Large intestine (tissue), 3 donors: ENCODE results near the gene SPATA18. TPM values are rescaled to one million over a fixed set of nuclear protein-coding genes. Genes with fewer than 3 reads are reported as not detected.

Source experiments
- DNase-seq, 2 donors: peaks; one replicate each; pipeline versions ENCODE4 v3.0.0 to v3.0.0-alpha.2; 2013
- H3K27ac ChIP-seq: one replicate; pipeline ENCODE4 v1.5.1; 2013; ENCODE audit warnings: low read length
- H3K27me3 ChIP-seq: 2 replicates; pipeline ENCODE4 v1.6.1; 2013; ENCODE audit warnings: low read length; ENCODE audit not compliant: control insufficient read depth, insufficient read depth
- H3K36me3 ChIP-seq: 2 replicates; pipeline ENCODE4 v1.6.1; 2013; ENCODE audit warnings: low read length; ENCODE audit not compliant: control insufficient read depth, insufficient read depth
- H3K4me1 ChIP-seq: one replicate; pipeline ENCODE4 v1.6.1; 2013; ENCODE audit warnings: low read length; ENCODE audit not compliant: control insufficient read depth, insufficient read depth
- H3K4me3 ChIP-seq: one replicate; pipeline ENCODE4 v1.5.1; 2013; ENCODE audit warnings: low read length
- H3K9me3 ChIP-seq: one replicate; pipeline ENCODE4 v1.6.1; 2013; ENCODE audit warnings: mild to moderate bottlenecking, low read depth, low read length, moderate library complexity; ENCODE audit not compliant: control insufficient read depth
- WGBS: methylation state at CpG from one replicate; pipeline ENCODE4 v1.1.5; 2013; ENCODE audit warnings: low lambda C conversion rate; ENCODE audit not compliant: insufficient coverage; 5-methylcytosine and 5-hydroxymethylcytosine counted together
- polyA plus RNA-seq: library from polyadenylated mRNA; unstranded; fragments of 120-200 nt; gene quantifications from one replicate; pipeline ENCODE4 v1.2.1, GENCODE V29; 2013

The SPATA18 gene
- polyA plus RNA-seq, 1 donor, result 0.78 TPM

GRCh38 chr4:52105276-52105675, 54.2 kb downstream of the SPATA18 start:
- Histone ChIP-seq H3K4me1 (no peaks in the 10 kb centered on the region), H3K9me3 (no peaks in the 10 kb centered on the region), H3K27ac (no peak overlapping the region), H3K4me3 (no peak overlapping the region), H3K36me3 (no peaks in the 10 kb centered on the region), H3K27me3 (no peaks in the 10 kb centered on the region)
- DNase-seq, result no peak
- 100% methylated on average over 1 of the region's 5 CpGs for WGBS

GRCh38 chr4:52106191-52106590, 55.1 kb downstream of the SPATA18 start:
- Histone ChIP-seq H3K4me3 (no peak overlapping the region), H3K27me3 (no peaks in the 10 kb centered on the region), H3K36me3 (no peaks in the 10 kb centered on the region), H3K9me3 (no peaks in the 10 kb centered on the region), H3K4me1 (no peaks in the 10 kb centered on the region), H3K27ac (no peak overlapping the region)
- WGBS, result no CpG with 5 or more reads among the region's 1 CpG
- no peak for DNase-seq

- no peak overlapping the region for H3K27ac ChIP-seq
- H3K4me3 ChIP-seq, result no peak overlapping the region
- no peaks in the 10 kb centered on the region for H3K9me3 ChIP-seq
- H3K36me3 ChIP-seq, result no peaks in the 10 kb centered on the region
- WGBS, result no CpG with 5 or more reads among the region's 5 CpGs
- no peak for DNase-seq
- no peaks in the 10 kb centered on the region for H3K27me3 ChIP-seq
- H3K4me1 ChIP-seq, result no peaks in the 10 kb centered on the region
These were observed 55.6 kb downstream of the SPATA18 start for GRCh38 chr4:52106660-52107059.

- WGBS, result 100% methylated on average over 2 of the region's 3 CpGs
- Histone ChIP-seq H3K27me3 (no peaks in the 10 kb centered on the region), H3K27ac (no peak overlapping the region)
These were observed 56.2 kb downstream of the SPATA18 start for GRCh38 chr4:52107336-52107735.

GRCh38 chr4:52107745-52108144, 56.6 kb downstream of the SPATA18 start:
- H3K27ac ChIP-seq, result no peak overlapping the region
- no peaks in the 10 kb centered on the region for H3K27me3 ChIP-seq
- no peak overlapping the region for H3K4me3 ChIP-seq
- H3K4me1 ChIP-seq, result no peaks in the 10 kb centered on the region
- no peak for DNase-seq
- H3K9me3 ChIP-seq, result no peaks in the 10 kb centered on the region
- WGBS, result 86% methylated on average over 1 of the region's 1 CpG
- no peaks in the 10 kb centered on the region for H3K36me3 ChIP-seq

More at GRCh38 chr4:52107336-52107735, 56.2 kb downstream of the SPATA18 start:
- no peak for DNase-seq
- no peaks in the 10 kb centered on the region for H3K4me1 ChIP-seq
- no peaks in the 10 kb centered on the region for H3K9me3 ChIP-seq
- H3K4me3 ChIP-seq, result no peak overlapping the region
- H3K36me3 ChIP-seq, result no peaks in the 10 kb centered on the region

GRCh38 chr4:52110171-52110570, 59.1 kb downstream of the SPATA18 start:
- no peaks in the 10 kb centered on the region for H3K4me1 ChIP-seq
- no peaks in the 10 kb centered on the region for H3K36me3 ChIP-seq
- DNase-seq, result no peak
- no peaks in the 10 kb centered on the region for H3K9me3 ChIP-seq
- H3K27ac ChIP-seq, result no peak overlapping the region
- no peaks in the 10 kb centered on the region for H3K27me3 ChIP-seq
- no CpG with 5 or more reads among the region's 1 CpG for WGBS
- H3K4me3 ChIP-seq, result no peak overlapping the region

GRCh38 chr4:52111995-52112394, 60.9 kb downstream of the SPATA18 start:
- no CpG with 5 or more reads among the region's 1 CpG for WGBS
- H3K9me3 ChIP-seq, result no peaks in the 10 kb centered on the region
- no peaks in the 10 kb centered on the region for H3K4me1 ChIP-seq
- no peak overlapping the region for H3K4me3 ChIP-seq
- DNase-seq, result no peak
- H3K27me3 ChIP-seq, result no peaks in the 10 kb centered on the region
- no peak overlapping the region for H3K27ac ChIP-seq
- no peaks in the 10 kb centered on the region for H3K36me3 ChIP-seq

- DNase-seq, result no peak
- no peaks in the 10 kb centered on the region for H3K36me3 ChIP-seq
- H3K9me3 ChIP-seq, result no peaks in the 10 kb centered on the region
- no peaks in the 10 kb centered on the region for H3K4me1 ChIP-seq
- WGBS, result no CpG with 5 or more reads among the region's 1 CpG
- no peak overlapping the region for H3K27ac ChIP-seq
- no peak overlapping the region for H3K4me3 ChIP-seq
- no peaks in the 10 kb centered on the region for H3K27me3 ChIP-seq
These were observed 61.3 kb downstream of the SPATA18 start for GRCh38 chr4:52112411-52112810.

GRCh38 chr4:52116641-52117040, 65.5 kb downstream of the SPATA18 start:
- H3K4me3 ChIP-seq, result no peak overlapping the region
- no peaks in the 10 kb centered on the region for H3K27me3 ChIP-seq
- 100% methylated on average over 1 of the region's 2 CpGs for WGBS
- H3K27ac ChIP-seq, result no peak overlapping the region
- H3K4me1 ChIP-seq, result no peaks in the 10 kb centered on the region
- no peaks in the 10 kb centered on the region for H3K9me3 ChIP-seq
- DNase-seq, result no peak
- no peaks in the 10 kb centered on the region for H3K36me3 ChIP-seq

GRCh38 chr4:52126226-52126625, 75.1 kb downstream of the SPATA18 start:
- Histone ChIP-seq H3K27ac (no peak overlapping the region), H3K4me1 (no peaks in the 10 kb centered on the region), H3K27me3 (no peaks in the 10 kb centered on the region), H3K36me3 (no peaks in the 10 kb centered on the region), H3K4me3 (no peak overlapping the region), H3K9me3 (no peaks in the 10 kb centered on the region)
- no peak for DNase-seq
- WGBS, result 80% methylated on average over 1 of the region's 3 CpGs

- Histone ChIP-seq H3K9me3 (no peaks in the 10 kb centered on the region), H3K4me1 (no peaks in the 10 kb centered on the region), H3K27ac (no peak overlapping the region), H3K27me3 (no peaks in the 10 kb centered on the region), H3K36me3 (no peaks in the 10 kb centered on the region), H3K4me3 (no peak overlapping the region)
- DNase-seq, result no peak
- WGBS, result no CpG with 5 or more reads among the region's 5 CpGs
These were observed 75.9 kb downstream of the SPATA18 start for GRCh38 chr4:52126966-52127365.
